MM.1S (cell line): Measurements from ENCODE around the gene LIFR.

Experiments
- DNase-seq: peaks from one replicate; pipeline ENCODE4 v3.0.0-alpha.2; 2015
- H2AFZ ChIP-seq: fragments of 300-600 bp; sonication (generic); 2 replicates; pipeline ENCODE4 v1.6.0; 2016; ENCODE audit warnings: antibody characterized with exemption, low read length
- H3F3A ChIP-seq: fragments of 300-600 bp; sonication (generic); 2 replicates; pipeline ENCODE4 v1.6.1; 2016; ENCODE audit warnings: mild to moderate bottlenecking, antibody characterized with exemption, low read length, moderate library complexity, mixed read lengths; ENCODE audit not compliant: insufficient read depth
- H3K27ac ChIP-seq: fragments of 300-600 bp; sonication (generic); 2 replicates; pipeline ENCODE4 v1.5.1; 2016; ENCODE audit warnings: mild to moderate bottlenecking, low read length
- H3K27me3 ChIP-seq: fragments of 300-600 bp; sonication (generic); replicated peaks from 2 replicates; pipeline ENCODE4 v1.6.0; 2016; ENCODE audit warnings: low read length; ENCODE audit not compliant: insufficient read depth
- H3K36me3 ChIP-seq: fragments of 300-600 bp; sonication (generic); replicated peaks from 2 replicates; pipeline ENCODE4 v1.6.1; 2016; ENCODE audit warnings: mild to moderate bottlenecking, low read length, mixed read lengths; ENCODE audit not compliant: insufficient read depth
- H3K4me1 ChIP-seq: fragments of 300-600 bp; sonication (generic); 2 replicates; pipeline ENCODE4 v1.6.1; 2016; ENCODE audit warnings: low read length, mixed read lengths
- H3K4me2 ChIP-seq: fragments of 300-600 bp; sonication (generic); 2 replicates; pipeline ENCODE4 v1.6.0; 2016; ENCODE audit warnings: low read depth, low read length
- H3K4me3 ChIP-seq: fragments of 300-600 bp; sonication (generic); 2 replicates; pipeline ENCODE4 v1.5.1; 2016; ENCODE audit warnings: low read length, mixed read lengths
- H3K79me2 ChIP-seq: fragments of 300-600 bp; sonication (generic); 2 replicates; pipeline ENCODE4 v1.6.1; 2016; ENCODE audit warnings: mixed run types, low read length, mixed read lengths
- H3K9ac ChIP-seq: fragments of 300-600 bp; sonication (generic); 2 replicates; pipeline ENCODE4 v1.6.1; 2016; ENCODE audit warnings: low read length, mixed read lengths
- H3K9me2 ChIP-seq: fragments of 300-600 bp; sonication (generic); replicated peaks from 2 replicates; pipeline ENCODE4 v1.6.1; 2016; ENCODE audit warnings: mild to moderate bottlenecking, low read length, mixed read lengths; ENCODE audit not compliant: insufficient read depth
- H3K9me3 ChIP-seq: fragments of 300-600 bp; sonication (generic); replicated peaks from 2 replicates; pipeline ENCODE4 v1.6.1; 2016; ENCODE audit warnings: mild to moderate bottlenecking, low read length, mixed read lengths; ENCODE audit not compliant: insufficient read depth
- H4K20me1 ChIP-seq: fragments of 300-600 bp; sonication (generic); 2 replicates; pipeline ENCODE4 v1.6.1; 2016; ENCODE audit warnings: mild to moderate bottlenecking, low read length, moderate library complexity, mixed read lengths; ENCODE audit not compliant: insufficient read depth
- EZH2 ChIP-seq: fragments of 300-600 bp; sonication (generic); optimal IDR thresholded peaks from 2 replicates; pipeline ENCODE3; 2017; ENCODE audit warnings: low read depth, mild to moderate bottlenecking, antibody characterized with exemption, low read length, mixed read lengths
- EZH2phosphoT487 ChIP-seq: fragments of 300-600 bp; sonication (generic); IDR thresholded peaks from 2 replicates; pipeline ENCODE4 v1.6.1; 2018; ENCODE audit warnings: antibody characterized with exemption, low read length
- TF ChIP-seq, protein P1 (sequence below): fragments of 300-600 bp; sonication (generic); IDR thresholded peaks from 2 replicates; pipeline ENCODE4 v1.5.1; 2016; ENCODE audit warnings: antibody characterized with exemption, low read length, mixed read lengths

LIFR gene

DNA sequence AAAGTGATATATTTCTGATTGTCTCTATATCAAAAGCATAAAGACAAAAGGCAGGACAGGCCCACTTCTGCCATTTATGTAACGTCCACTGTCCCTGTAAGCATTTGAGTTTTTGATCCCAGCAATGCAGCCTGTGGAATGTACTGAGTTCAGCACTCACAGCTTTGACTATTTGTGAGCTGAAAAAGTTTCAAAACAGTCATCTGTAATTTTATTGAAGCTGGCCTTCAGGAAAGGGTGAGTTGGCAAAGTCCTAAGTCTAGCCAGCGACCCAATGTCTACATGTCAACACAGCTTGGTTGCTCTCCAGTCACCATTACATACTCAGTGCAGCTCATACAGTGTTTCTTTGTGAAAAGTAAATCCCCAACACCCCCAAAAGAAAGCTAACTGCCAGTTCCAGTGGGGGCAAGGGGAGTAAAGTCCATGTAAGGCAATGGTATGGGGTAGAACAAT, 9.7 kb downstream of the LIFR start:
- H4K20me1 ChIP-seq: no peaks in the 10 kb centered on the region
- no peaks in the 10 kb centered on the region for H3K79me2 ChIP-seq
- TF ChIP-seq, protein P1, sequence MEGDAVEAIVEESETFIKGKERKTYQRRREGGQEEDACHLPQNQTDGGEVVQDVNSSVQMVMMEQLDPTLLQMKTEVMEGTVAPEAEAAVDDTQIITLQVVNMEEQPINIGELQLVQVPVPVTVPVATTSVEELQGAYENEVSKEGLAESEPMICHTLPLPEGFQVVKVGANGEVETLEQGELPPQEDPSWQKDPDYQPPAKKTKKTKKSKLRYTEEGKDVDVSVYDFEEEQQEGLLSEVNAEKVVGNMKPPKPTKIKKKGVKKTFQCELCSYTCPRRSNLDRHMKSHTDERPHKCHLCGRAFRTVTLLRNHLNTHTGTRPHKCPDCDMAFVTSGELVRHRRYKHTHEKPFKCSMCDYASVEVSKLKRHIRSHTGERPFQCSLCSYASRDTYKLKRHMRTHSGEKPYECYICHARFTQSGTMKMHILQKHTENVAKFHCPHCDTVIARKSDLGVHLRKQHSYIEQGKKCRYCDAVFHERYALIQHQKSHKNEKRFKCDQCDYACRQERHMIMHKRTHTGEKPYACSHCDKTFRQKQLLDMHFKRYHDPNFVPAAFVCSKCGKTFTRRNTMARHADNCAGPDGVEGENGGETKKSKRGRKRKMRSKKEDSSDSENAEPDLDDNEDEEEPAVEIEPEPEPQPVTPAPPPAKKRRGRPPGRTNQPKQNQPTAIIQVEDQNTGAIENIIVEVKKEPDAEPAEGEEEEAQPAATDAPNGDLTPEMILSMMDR: no peak
- no peak for TF ChIP-seq EZH2
- TF ChIP-seq EZH2phosphoT487: no peak
- H3K9me3 ChIP-seq: no peaks in the 10 kb centered on the region
- H3K4me1 ChIP-seq: no peaks in the 10 kb centered on the region
- no peaks in the 10 kb centered on the region for H3K9me2 ChIP-seq
- no peak overlapping the region for H3K4me2 ChIP-seq
- DNase-seq: no peak
- no peaks in the 10 kb centered on the region for H3K36me3 ChIP-seq
- H3K4me3 ChIP-seq: no peak overlapping the region
- H3F3A ChIP-seq: no peaks in the 10 kb centered on the region
- H3K27ac ChIP-seq: no peak overlapping the region
- H3K9ac ChIP-seq: no peak overlapping the region
- H3K27me3 ChIP-seq: no peaks in the 10 kb centered on the region
- H2AFZ ChIP-seq: no peak overlapping the region

DNA sequence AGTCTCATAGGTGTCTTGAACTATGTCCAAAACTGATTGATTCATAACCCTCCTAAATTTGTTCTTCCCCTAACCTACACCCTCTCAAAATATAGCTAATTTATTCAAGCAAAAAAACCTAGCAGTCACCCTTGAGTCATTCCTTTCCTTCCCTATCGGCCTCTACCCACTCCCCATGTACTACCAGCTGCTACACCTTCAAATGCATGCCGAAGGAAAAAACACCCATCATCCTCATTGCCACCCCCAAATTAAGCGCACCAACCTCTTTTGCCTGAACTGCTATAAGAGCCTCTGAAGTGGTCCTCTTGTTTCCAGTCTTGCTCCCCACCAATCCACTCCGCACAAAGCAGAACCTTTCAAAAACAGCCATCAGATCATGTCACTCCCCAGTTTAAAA, 12.6 kb downstream of the LIFR start:
- Histone ChIP-seq H3K79me2 (no peaks in the 10 kb centered on the region), H3K27me3 (no peaks in the 10 kb centered on the region), H3K36me3 (no peaks in the 10 kb centered on the region), H3K9me3 (no peaks in the 10 kb centered on the region), H4K20me1 (no peaks in the 10 kb centered on the region), H2AFZ (no peak overlapping the region), H3K4me3 (no peak overlapping the region), H3K4me2 (no peak overlapping the region), H3K4me1 (no peaks in the 10 kb centered on the region), H3K27ac (no peak overlapping the region), H3F3A (no peaks in the 10 kb centered on the region), H3K9ac (no peak overlapping the region), H3K9me2 (no peaks in the 10 kb centered on the region)
- TF ChIP-seq, protein P1: no peak
- TF ChIP-seq EZH2 (no peak), EZH2phosphoT487 (no peak)
- DNase-seq: no peak

DNA sequence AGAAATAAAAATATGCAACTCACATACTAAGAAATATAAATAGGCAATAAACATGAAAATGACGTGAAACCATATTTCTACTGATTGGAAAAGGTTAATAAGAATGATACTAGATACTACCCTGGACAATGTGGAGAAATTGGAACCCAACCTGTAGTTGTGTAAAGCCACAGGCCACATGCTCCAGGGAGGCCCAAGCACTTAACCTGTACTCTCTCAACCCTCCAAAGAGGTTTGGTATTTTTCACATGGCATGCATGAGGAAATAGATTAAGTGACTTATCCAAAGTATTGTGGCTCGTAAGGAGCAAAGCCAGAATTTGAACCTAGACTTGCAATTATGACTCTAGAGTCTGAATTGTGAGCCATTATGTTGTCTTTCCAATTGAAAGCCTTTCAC, 13.4 kb downstream of the LIFR start:
- no peak overlapping the region for H3K4me3 ChIP-seq
- H3K9me2 ChIP-seq: no peaks in the 10 kb centered on the region
- no peak overlapping the region for H3K9ac ChIP-seq
- no peak for DNase-seq
- H4K20me1 ChIP-seq: no peaks in the 10 kb centered on the region
- no peak for TF ChIP-seq EZH2phosphoT487
- TF ChIP-seq, protein P1: no peak
- no peaks in the 10 kb centered on the region for H3F3A ChIP-seq
- no peaks in the 10 kb centered on the region for H3K27me3 ChIP-seq
- H3K4me1 ChIP-seq: no peaks in the 10 kb centered on the region
- H3K79me2 ChIP-seq: no peaks in the 10 kb centered on the region
- H3K27ac ChIP-seq: no peak overlapping the region
- no peak overlapping the region for H2AFZ ChIP-seq
- H3K36me3 ChIP-seq: no peaks in the 10 kb centered on the region
- no peaks in the 10 kb centered on the region for H3K9me3 ChIP-seq
- no peak overlapping the region for H3K4me2 ChIP-seq
